H1 (cell line): Measurements from ENCODE around the gene KRT3. TPM values are rescaled to one million over a fixed set of nuclear protein-coding genes. Genes with fewer than 3 reads are reported as not detected.

Source experiments
- CTBP2 ChIP-seq: IDR thresholded peaks from 2 replicates; pipeline ENCODE4 v1.7.0; 2011; ENCODE audit warnings: borderline replicate concordance, mild to moderate bottlenecking, moderate library complexity, mixed read lengths, low read length; ENCODE audit not compliant: insufficient read depth, insufficient read length
- HDAC2 ChIP-seq, 2 experiments: fragments of 300-600 bp in 1 of 2; sonication (generic) in 1 of 2; IDR thresholded peaks; 2 replicates each; pipeline ENCODE4 v1.6.1; 2011 to 2012; ENCODE audit warnings: low read depth in 2 of 2, low read length in 2 of 2, mild to moderate bottlenecking in 2 of 2, moderate library complexity in 2 of 2, borderline replicate concordance in 1 of 2, inconsistent platforms in 1 of 2
- RXRA ChIP-seq: IDR thresholded peaks from 2 replicates; pipeline ENCODE4 v1.6.1; 2011; ENCODE audit warnings: low read depth, mild to moderate bottlenecking, low read length, moderate library complexity; ENCODE audit not compliant: insufficient read depth
- TAF1 ChIP-seq: IDR thresholded peaks from 2 replicates; pipeline ENCODE4 v1.6.1; 2011; ENCODE audit warnings: mild to moderate bottlenecking, low read depth, low read length
- TCF12 ChIP-seq: IDR thresholded peaks from 2 replicates; pipeline ENCODE4 v1.6.1; 2011; ENCODE audit warnings: low read depth, mild to moderate bottlenecking, low read length
- polyA plus RNA-seq, 7 experiments: library from polyadenylated mRNA; depleted of rRNA in 3 of 7; stranded (reverse) in 5 of 7; unstranded in 2 of 7; fragments of >200 nt in 5 of 7; fragments of 200-250 nt in 2 of 7; gene quantifications; 1 replicate in 5 of 7; 2 replicates in 1 of 7; 4 replicates in 1 of 7; pipeline versions ENCODE4 v1.2.1 to v1.2.3, GENCODE V29; 2011 to 2013; ENCODE audit warnings: missing spikeins in 2 of 7, mixed read lengths in 2 of 7
- total RNA-seq: library from RNA; stranded (reverse); fragmentation: NEBNext Ultra II Directional; extraction: Animal tissue kit (Norgen Biotek cat#: 25700); gene quantifications from 2 replicates; pipeline ENCODE4 v1.2.1, GENCODE V29; 2021

The KRT3 gene
- total and polyA plus RNA-seq, 2 of the 8 experiments (the other 6 are each of a cell fraction or from before 2014, with no cell fraction given): not detected

DNA sequence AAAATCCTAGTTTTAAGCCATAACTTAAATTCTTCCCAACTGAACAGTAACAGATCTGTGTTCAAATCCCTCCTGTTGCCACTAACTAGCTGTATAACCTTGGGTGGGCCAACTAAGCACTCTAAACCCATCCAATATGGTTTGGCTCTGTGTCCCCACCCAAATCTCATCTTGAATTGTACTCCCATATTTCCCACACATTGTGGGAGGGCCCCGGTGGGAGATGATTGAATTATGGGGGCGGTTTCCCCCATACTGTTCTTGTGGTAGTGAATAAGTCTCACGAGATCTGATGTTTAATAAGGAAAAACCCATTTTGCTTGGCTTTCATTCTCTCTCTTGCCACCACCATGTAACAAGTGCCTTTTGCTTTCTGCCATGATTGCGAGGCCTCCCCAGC is 19.2 kb upstream of the KRT3 start (continued):
- TF ChIP-seq HDAC2 (IDR thresholded peaks at IDR 0.05; ENCODE audit: borderline replicate concordance in 1 of 2, low read depth in 2 of 2, low read length in 2 of 2) (no peak), TCF12 (no peak), TAF1 (no peak), RXRA (no peak), CTBP2 (no peak)
